Measurements from ENCODE around the gene CAB39. TPM values are rescaled to one million over a fixed set of nuclear protein-coding genes. Genes with fewer than 3 reads are reported as not detected.

Gene CAB39
- total RNA-seq = 96.3 and 97.0 TPM in 2 replicates

GRCh38 chr2:230712443-230713330 lies at the start of gene CAB39:
Gene CAB39, plus strand, starts transcription at chr2:230712842. Its CDS starts 47,160 bp downstream, at chr2:230760002.
- TF ChIP-seq, protein P1, sequence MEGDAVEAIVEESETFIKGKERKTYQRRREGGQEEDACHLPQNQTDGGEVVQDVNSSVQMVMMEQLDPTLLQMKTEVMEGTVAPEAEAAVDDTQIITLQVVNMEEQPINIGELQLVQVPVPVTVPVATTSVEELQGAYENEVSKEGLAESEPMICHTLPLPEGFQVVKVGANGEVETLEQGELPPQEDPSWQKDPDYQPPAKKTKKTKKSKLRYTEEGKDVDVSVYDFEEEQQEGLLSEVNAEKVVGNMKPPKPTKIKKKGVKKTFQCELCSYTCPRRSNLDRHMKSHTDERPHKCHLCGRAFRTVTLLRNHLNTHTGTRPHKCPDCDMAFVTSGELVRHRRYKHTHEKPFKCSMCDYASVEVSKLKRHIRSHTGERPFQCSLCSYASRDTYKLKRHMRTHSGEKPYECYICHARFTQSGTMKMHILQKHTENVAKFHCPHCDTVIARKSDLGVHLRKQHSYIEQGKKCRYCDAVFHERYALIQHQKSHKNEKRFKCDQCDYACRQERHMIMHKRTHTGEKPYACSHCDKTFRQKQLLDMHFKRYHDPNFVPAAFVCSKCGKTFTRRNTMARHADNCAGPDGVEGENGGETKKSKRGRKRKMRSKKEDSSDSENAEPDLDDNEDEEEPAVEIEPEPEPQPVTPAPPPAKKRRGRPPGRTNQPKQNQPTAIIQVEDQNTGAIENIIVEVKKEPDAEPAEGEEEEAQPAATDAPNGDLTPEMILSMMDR (conservative IDR thresholded peaks at IDR 0.05; ENCODE audit: low read depth, low read length) = peak; percentile 59
- peak within 1 kb of the TSS; percentile 73 for H3K4me3 ChIP-seq (ENCODE audit: low read depth, low read length)
- no peak for DNase-seq (ENCODE audit: low read depth)

GRCh38 chr2:230664128-230664527 lies 48.5 kb upstream of the CAB39 start:
- no peak overlapping the region for H3K4me3 ChIP-seq (ENCODE audit: low read depth, low read length)
- TF ChIP-seq, protein P1 (conservative IDR thresholded peaks at IDR 0.05; ENCODE audit: low read depth, low read length) = no peak
- no peak for DNase-seq (ENCODE audit: low read depth)

DNA sequence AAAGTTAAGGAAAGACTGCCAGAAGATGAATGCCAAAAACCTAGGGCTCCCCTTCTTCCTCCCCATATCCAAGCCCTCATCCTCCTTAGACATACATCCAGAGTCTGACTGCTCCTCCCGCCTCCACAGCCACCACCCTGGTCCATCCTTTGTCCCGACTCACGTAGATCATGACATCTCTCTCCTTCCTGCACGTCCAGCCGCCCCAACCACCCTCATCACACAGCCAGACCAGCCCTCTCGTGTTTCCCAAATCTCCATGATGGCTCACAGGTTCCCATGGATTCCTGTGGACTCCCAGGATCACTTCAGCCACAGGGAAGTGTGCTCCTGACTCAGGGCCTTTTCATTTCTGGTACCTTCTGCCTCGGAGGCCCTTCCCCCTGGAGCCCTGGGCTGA lies 47.8 kb upstream of the CAB39 start:
- no peak overlapping the region for H3K4me3 ChIP-seq (ENCODE audit: low read depth, low read length)
- TF ChIP-seq, protein P1 (conservative IDR thresholded peaks at IDR 0.05; ENCODE audit: low read depth, low read length) = no peak
- no peak for DNase-seq (ENCODE audit: low read depth)

DNA sequence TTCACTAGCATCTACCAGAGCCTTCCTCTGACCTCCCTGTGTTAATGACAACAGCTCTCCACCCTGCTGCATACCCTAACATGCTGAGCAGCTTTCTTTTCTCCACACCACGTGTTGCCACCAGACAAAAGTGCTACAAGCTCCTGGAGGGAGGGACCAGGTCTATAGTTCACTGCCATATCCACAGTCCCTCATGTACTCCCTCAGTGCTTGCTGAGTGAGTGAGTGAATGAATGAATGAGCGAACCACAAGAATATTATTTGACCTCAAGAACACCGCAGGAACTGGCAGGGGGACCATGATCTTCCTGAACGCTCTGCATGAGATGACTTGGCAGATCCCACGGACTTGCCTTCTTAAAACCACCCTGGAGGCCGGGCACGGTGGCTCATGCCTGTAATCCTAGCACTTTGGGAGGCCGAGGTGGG lies 47.4 kb upstream of the CAB39 start:
- TF ChIP-seq, protein P1 (conservative IDR thresholded peaks at IDR 0.05; ENCODE audit: low read depth, low read length) = no peak
- no peak for DNase-seq (ENCODE audit: low read depth)
- no peak overlapping the region for H3K4me3 ChIP-seq (ENCODE audit: low read depth, low read length)

- no peak overlapping the region for H3K4me3 ChIP-seq (ENCODE audit: low read depth, low read length)
- DNase-seq (ENCODE audit: low read depth) = no peak
- TF ChIP-seq, protein P1 (conservative IDR thresholded peaks at IDR 0.05; ENCODE audit: low read depth, low read length) = no peak
These were observed 46.2 kb upstream of the CAB39 start for GRCh38 chr2:230666446-230666845.

DNA sequence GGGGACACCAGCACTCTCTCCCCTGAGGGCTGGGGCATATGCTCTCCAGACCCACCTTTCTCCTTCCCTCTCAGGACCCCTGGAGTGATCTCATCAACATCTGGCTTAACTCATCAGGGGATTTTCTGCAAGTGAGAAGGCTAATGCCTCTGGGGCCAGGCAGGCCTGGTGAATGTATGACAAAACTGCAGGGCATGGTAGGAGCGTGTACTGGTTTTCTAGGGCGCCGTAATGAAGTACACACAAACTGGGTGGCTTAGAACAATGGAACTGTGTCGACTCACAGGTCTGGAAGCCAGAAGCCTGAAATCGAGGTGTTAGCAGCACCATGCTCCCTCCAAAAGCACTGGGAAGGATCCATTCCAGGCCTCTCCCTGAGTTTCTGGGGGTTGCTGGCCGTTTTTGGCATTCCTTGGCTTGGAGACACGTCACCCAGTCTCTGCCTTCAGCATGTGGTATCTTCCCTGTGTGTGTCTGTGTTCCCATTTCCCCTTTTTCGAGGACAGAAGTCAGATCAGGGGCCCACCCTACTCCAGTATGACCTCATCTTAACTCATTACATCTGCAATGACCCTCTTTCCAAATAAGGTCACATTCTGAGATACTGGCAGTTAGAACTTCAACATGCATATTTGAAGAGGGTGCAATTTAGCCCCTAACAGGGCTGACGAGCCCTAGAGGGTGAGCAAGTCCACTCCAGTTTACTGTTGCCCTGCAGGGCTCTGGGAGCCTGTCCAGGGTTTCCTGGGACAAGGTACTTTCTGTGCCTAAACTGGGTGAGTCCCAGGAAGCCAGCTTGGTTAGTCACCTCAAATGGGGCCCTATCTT lies 45.5 kb upstream of the CAB39 start:
- no peak overlapping the region for H3K4me3 ChIP-seq (ENCODE audit: low read depth, low read length)
- no peak for DNase-seq (ENCODE audit: low read depth)
- TF ChIP-seq, protein P1 (conservative IDR thresholded peaks at IDR 0.05; ENCODE audit: low read depth, low read length) = no peak
